Liver (tissue), 9 donors: ENCODE results near the gene PARD3. TPM values are rescaled to one million over a fixed set of nuclear protein-coding genes. Genes with fewer than 3 reads are reported as not detected.

Source experiments
- DNase-seq: peaks from one replicate; pipeline ENCODE4 v3.0.0-alpha.2; 2017; ENCODE audit warnings: low spot score
- H3K27ac ChIP-seq, 2 donors: one replicate each; pipeline ENCODE4 v1.7.0; 2013; ENCODE audit warnings: inconsistent platforms in 2 of 2, low read length in 2 of 2, control low read depth in 1 of 2, low read depth in 1 of 2, mild to moderate bottlenecking in 1 of 2
- H3K27me3 ChIP-seq, 4 donors: one replicate each; pipeline versions ENCODE4 v1.6.1 to v1.7.0; 2013; ENCODE audit warnings: low read length in 3 of 4, inconsistent platforms in 1 of 4, mild to moderate bottlenecking in 1 of 4, moderate library complexity in 1 of 4; ENCODE audit not compliant: control insufficient read depth in 4 of 4, insufficient read depth in 4 of 4
- H3K36me3 ChIP-seq, 4 donors: one replicate each; pipeline versions ENCODE4 v1.6.1 to v1.7.0; 2013; ENCODE audit warnings: low read length in 3 of 4, mild to moderate bottlenecking in 3 of 4, low read depth in 1 of 4, moderate library complexity in 1 of 4; ENCODE audit not compliant: control insufficient read depth in 4 of 4, insufficient read depth in 3 of 4
- H3K4me1 ChIP-seq, 4 donors: one replicate each; pipeline versions ENCODE4 v1.6.1 to v1.7.0; 2013; ENCODE audit warnings: low read length in 3 of 4, mild to moderate bottlenecking in 3 of 4, moderate library complexity in 1 of 4; ENCODE audit not compliant: control insufficient read depth in 4 of 4, insufficient read depth in 4 of 4
- H3K4me3 ChIP-seq, 3 donors: one replicate each; pipeline versions ENCODE4 v1.6.1 to v1.7.0; 2013; ENCODE audit warnings: low read length in 3 of 3, control low read depth in 1 of 3, low read depth in 1 of 3, mild to moderate bottlenecking in 1 of 3
- H3K9ac ChIP-seq, 2 donors: one replicate each; pipeline ENCODE4 v1.7.0; 2013; ENCODE audit warnings: low read length in 2 of 2, mild to moderate bottlenecking in 2 of 2, moderate library complexity in 2 of 2, control low read depth in 1 of 2, low read depth in 1 of 2
- H3K9me3 ChIP-seq, 4 donors: one replicate each; pipeline versions ENCODE4 v1.6.1 to v1.7.0; 2013; ENCODE audit warnings: low read length in 3 of 4; ENCODE audit not compliant: control insufficient read depth in 4 of 4
- ATF3 ChIP-seq: IDR thresholded peaks from 2 replicates; pipeline ENCODE4 v1.6.1; 2016; ENCODE audit warnings: antibody characterized with exemption
- CTCF ChIP-seq: fragments of 150-350 bp; IDR thresholded peaks from 2 replicates; pipeline ENCODE4 v1.5.1; 2017; ENCODE audit warnings: improper control_type of control experiment, low read depth, low read length; ENCODE audit not compliant: missing input control
- FOXA1 ChIP-seq: IDR thresholded peaks from 2 replicates; pipeline ENCODE4 v1.6.1; 2016; ENCODE audit warnings: antibody characterized with exemption
- FOXA2 ChIP-seq: IDR thresholded peaks from 2 replicates; pipeline ENCODE4 v1.6.1; 2016; ENCODE audit warnings: antibody characterized with exemption
- GABPA ChIP-seq, 2 donors: IDR thresholded peaks in 1 of 2; conservative IDR thresholded peaks in 1 of 2; 2 replicates each; pipeline ENCODE4 v1.6.1; 2016; ENCODE audit warnings: antibody characterized with exemption in 2 of 2, mild to moderate bottlenecking in 1 of 2, moderate library complexity in 1 of 2
- HNF4A ChIP-seq, 2 donors: conservative IDR thresholded peaks; 2 replicates each; pipeline ENCODE4 v1.6.1; 2016; ENCODE audit warnings: antibody characterized with exemption in 2 of 2, mild to moderate bottlenecking in 2 of 2
- HNF4G ChIP-seq: IDR thresholded peaks from 2 replicates; pipeline ENCODE4 v1.6.1; 2016; ENCODE audit warnings: antibody characterized with exemption
- MAX ChIP-seq: IDR thresholded peaks from 2 replicates; pipeline ENCODE4 v1.6.1; 2016; ENCODE audit warnings: antibody characterized with exemption
- NR2F2 ChIP-seq: IDR thresholded peaks from 2 replicates; pipeline ENCODE4 v1.6.1; 2016; ENCODE audit warnings: antibody characterized with exemption
- RAD21 ChIP-seq, 2 donors: IDR thresholded peaks; 2 replicates each; pipeline ENCODE4 v1.6.1; 2016; ENCODE audit warnings: antibody characterized with exemption in 2 of 2, mild to moderate bottlenecking in 2 of 2
- REST ChIP-seq: IDR thresholded peaks from 2 replicates; pipeline ENCODE4 v1.6.1; 2016; ENCODE audit warnings: antibody characterized with exemption, mild to moderate bottlenecking
- YY1 ChIP-seq: IDR thresholded peaks from 2 replicates; pipeline ENCODE4 v1.6.1; 2016; ENCODE audit warnings: antibody characterized with exemption, mild to moderate bottlenecking
- ZBTB33 ChIP-seq: IDR thresholded peaks from 2 replicates; pipeline ENCODE4 v1.6.1; 2016; ENCODE audit warnings: antibody characterized with exemption
- WGBS: extraction: QIAGEN DNeasy Blood & Tissue Kit; methylation state at CpG from one replicate; pipeline ENCODE4 v1.1.7; 2013; 5-methylcytosine and 5-hydroxymethylcytosine counted together
- polyA plus RNA-seq, 2 donors: library from polyadenylated mRNA; stranded (reverse) in 1 of 2; unstranded in 1 of 2; fragments of 200-250 nt in 1 of 2; fragments of >200 nt in 1 of 2; fragmentation: Nextera tagmentation in 1 of 2; extraction: Ambion mirVana in 1 of 2; gene quantifications; one replicate each; pipeline versions ENCODE4 v1.2.1 to v1.2.3, GENCODE V29; 2013 to 2015
- total RNA-seq, 2 donors: library from RNA; depleted of rRNA; stranded (reverse); fragments of >200 nt; gene quantifications; one replicate each; pipeline ENCODE4 v1.2.3, GENCODE V29; 2014
- donor health status: healthy.
- donor health status: healthy.
- donor health status: healthy.
- donor health status: healthy.
- donor health status: healthy.

The PARD3 gene
- total and polyA plus RNA-seq, 4 donors, result 12.3 to 43.8 (median 13.5) TPM

- Histone ChIP-seq H3K4me1 (no peaks in the 10 kb centered on the region), H3K27me3 (no peaks in the 10 kb centered on the region), H3K27ac (no peak overlapping the region), H3K9ac (no peak overlapping the region), H3K36me3 (no peaks in the 10 kb centered on the region), H3K4me3 (no peak overlapping the region), H3K9me3 (no peaks in the 10 kb centered on the region)
- no peak for DNase-seq
- TF ChIP-seq YY1, result no peak
- no peak for TF ChIP-seq MAX
- no peak for TF ChIP-seq ATF3
- TF ChIP-seq RAD21 (IDR thresholded peaks at IDR 0.05), result peak in 1 of 2 donors; percentile 34
- TF ChIP-seq REST, result no peak
- TF ChIP-seq CTCF, result no peak
- no peak for TF ChIP-seq HNF4G
- WGBS, result 58% methylated on average over 6 of the region's 6 CpGs
Observed at GRCh38 chr10:34156781-34157425, 658.2 kb downstream of the PARD3 start.

- 71% methylated on average over 3 of the region's 3 CpGs for WGBS
- H3K27ac ChIP-seq, result no peak overlapping the region
- no peaks in the 10 kb centered on the region for H3K9me3 ChIP-seq
- TF ChIP-seq ZBTB33 (no peak), HNF4G (no peak), REST (no peak), GABPA (IDR thresholded peaks at IDR 0.05 in 1 of 2, conservative IDR thresholded peaks at IDR 0.05 in 1 of 2) (no peak), FOXA1 (no peak), NR2F2 (no peak), ATF3 (no peak), FOXA2 (no peak), HNF4A (conservative IDR thresholded peaks at IDR 0.05) (no peak), YY1 (no peak)
- no peaks in the 10 kb centered on the region for H3K36me3 ChIP-seq
- H3K27me3 ChIP-seq, result no peaks in the 10 kb centered on the region
- no peak overlapping the region for H3K9ac ChIP-seq
- H3K4me3 ChIP-seq, result no peak overlapping the region
- no peak for DNase-seq
- no peaks in the 10 kb centered on the region for H3K4me1 ChIP-seq
Observed at GRCh38 chr10:34155812-34156211, 659.3 kb downstream of the PARD3 start.
